ENCODE measurements around the gene ZNF213.
"Not testable (repeated sequence)": the region's sequence is repeated elsewhere in the genome, so short reads cannot be mapped to it uniquely, and the experiment has no call there.

The ZNF213 gene

GRCh38 chr16:3173892-3174617 is 39.2 kb downstream of the ZNF213 start:
- DNase-seq, result no peak

DNA sequence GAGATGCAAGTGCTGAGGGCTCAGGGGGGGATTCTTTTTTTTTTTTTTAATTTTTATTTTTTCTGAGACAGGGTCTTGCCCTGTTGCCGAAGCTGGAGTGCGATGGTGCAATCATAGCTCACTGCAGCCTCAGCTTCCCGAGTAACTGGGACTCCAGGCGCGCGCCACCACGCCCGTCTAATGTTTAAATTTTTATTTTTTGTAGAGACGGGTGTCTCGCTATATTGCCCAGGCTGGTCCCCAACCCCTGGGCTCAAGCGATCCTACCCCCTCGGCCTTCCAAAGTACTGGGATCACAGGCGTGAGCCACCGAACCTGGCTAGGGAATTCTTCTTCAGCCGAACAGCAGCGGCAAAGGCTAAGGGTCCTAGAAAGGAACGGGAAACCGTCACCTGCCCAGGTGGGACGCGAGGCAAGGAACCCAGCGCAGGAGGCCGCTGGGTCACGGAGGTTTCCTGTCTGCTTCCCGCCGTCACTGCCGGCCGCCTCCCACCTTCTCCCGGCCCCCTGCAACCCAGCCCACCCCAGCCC is 39.9 kb downstream of the ZNF213 start:
- no peak for DNase-seq

- DNase-seq, result no peak
Observed at GRCh38 chr16:3175157-3176093, 40.6 kb downstream of the ZNF213 start.

GRCh38 chr16:3179651-3180050 is 44.8 kb downstream of the ZNF213 start:
- DNase-seq, result no peak

DNA sequence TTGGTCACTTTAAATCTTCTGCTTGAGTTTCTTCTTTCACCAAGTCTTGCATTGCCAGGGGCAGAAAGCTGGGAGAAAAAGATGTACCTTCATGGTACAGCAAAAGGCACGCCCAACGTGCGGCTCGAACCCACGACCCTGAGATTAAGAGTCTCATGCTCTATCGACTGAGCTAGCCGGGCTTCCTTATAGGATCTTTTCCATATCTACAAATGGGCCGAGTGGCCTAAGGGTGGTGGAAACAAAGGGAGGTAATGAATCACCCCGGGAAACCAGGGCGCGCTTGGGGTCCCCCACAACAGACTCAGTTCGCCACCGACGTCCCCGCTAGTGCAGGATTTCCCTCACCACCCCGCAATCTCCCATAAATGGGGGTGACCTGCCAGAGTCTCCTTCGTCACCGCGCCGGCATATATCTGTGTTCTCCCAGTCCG is 45.6 kb downstream of the ZNF213 start:
- DNase-seq, result no peak

GRCh38 chr16:3182293-3182607 is 47.4 kb downstream of the ZNF213 start:
- DNase-seq, result not testable (repeated sequence)

GRCh38 chr16:3182608-3183444 is 48.0 kb downstream of the ZNF213 start:
- peak; percentile 29 for DNase-seq

GRCh38 chr16:3183445-3184139 is 48.8 kb downstream of the ZNF213 start:
- no peak for DNase-seq

GRCh38 chr16:3186946-3187690 is 52.3 kb downstream of the ZNF213 start:
- no peak for DNase-seq

- peak; percentile 29 for DNase-seq
Observed at GRCh38 chr16:3187798-3188674, 53.2 kb downstream of the ZNF213 start, which contains the start of gene OR1F1. TSS of gene OR1F1 (plus strand) at chr16:3188204.

- no peak for DNase-seq
Observed at GRCh38 chr16:3188675-3188924, 53.8 kb downstream of the ZNF213 start.

- DNase-seq, result no peak
Observed at GRCh38 chr16:3188925-3189825, 54.3 kb downstream of the ZNF213 start.

DNA sequence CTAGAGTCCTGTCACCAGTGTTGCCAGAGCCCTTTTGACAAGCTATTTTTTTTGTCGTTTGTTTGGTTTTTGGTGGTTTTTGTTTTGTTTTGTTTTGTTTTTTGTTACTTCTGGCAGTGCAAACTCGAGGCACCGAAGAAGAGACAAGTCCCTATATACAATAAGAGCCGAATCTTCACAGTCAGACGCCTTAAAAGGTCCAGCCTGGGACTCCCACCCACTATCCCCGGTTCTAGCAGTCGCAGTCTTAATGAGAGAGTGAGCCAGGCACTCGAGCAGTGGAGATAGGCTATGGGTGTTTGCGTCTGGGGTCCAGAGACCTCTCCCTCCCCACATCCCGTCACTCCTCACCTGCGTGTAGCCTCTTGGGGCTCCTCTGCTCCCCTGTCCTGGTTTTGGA is 55.0 kb downstream of the ZNF213 start:
- DNase-seq, result no peak

- DNase-seq, result no peak
Observed at GRCh38 chr16:3190949-3191353, 56.1 kb downstream of the ZNF213 start.
